ENCODE data around the gene KRTAP1-5. TPM values are rescaled to one million over a fixed set of nuclear protein-coding genes. Genes with fewer than 3 reads are reported as not detected.

KRTAP1-5 gene
- total RNA-seq, 1 experiment from 2014 or later: not detected

- intact Hi-C loops (cut with micrococcal nuclease; ENCODE audit: unreplicated experiment): no loop called here
- no TSS peak for BruUV-seq (replicated peaks)
- Histone ChIP-seq H3K27ac (ENCODE audit: low read length) (no peak overlapping the region), H3K36me3 (ENCODE audit: control insufficient read depth, insufficient read depth, low read length) (no peaks in the 10 kb centered on the region), H3K4me3 (ENCODE audit: low read depth in 2 of 2, low read length in 2 of 2) (no peak overlapping the region), H3K4me1 (ENCODE audit: control insufficient read depth, insufficient read depth, low read length) (no peaks in the 10 kb centered on the region), H3K9me3 (ENCODE audit: control insufficient read depth, insufficient read depth, low read depth, low read length) (no peaks in the 10 kb centered on the region), H3K27me3 (ENCODE audit: control insufficient read depth, insufficient read depth, low read length) (peaks cover 4% of the 10 kb centered on the region; the same call in 1 of the 2 replicates)
- POLR2A ChIA-PET: no interaction called here
- ATAC-seq (no peak), DNase-seq (ENCODE audit: low read depth, low spot score) (no peak)
- in situ Hi-C loops (cut with HindIII; ENCODE audit: low pct_unique_long_range_greater_than_20kb, low sequenced_read_pairs): no loop called here
- CTCF ChIA-PET: interaction anchor here (0.6 kb wide), 1 partner anchor 668 kb away, joined by 5 read pairs; no protein-coding TSS in a partner anchor
- TF ChIP-seq CTCF (IDR thresholded peaks at IDR 0.05): no peak
- TF ChIP-seq TCF7L2 (IDR thresholded peaks at IDR 0.05; ENCODE audit: low read depth, low read length): no peak
- TF ChIP-seq POLR2AphosphoS5 (IDR thresholded peaks at IDR 0.05; ENCODE audit: low read depth, low read length): no peak
- TF ChIP-seq REST (IDR thresholded peaks at IDR 0.05; ENCODE audit: insufficient read depth in 1 of 2, low read depth in 2 of 2, low read length in 1 of 2): no peak
- no peak for TF ChIP-seq SIN3A (IDR thresholded peaks at IDR 0.05; ENCODE audit: borderline replicate concordance, insufficient read depth, low read depth, low read length)
These were observed 23.1 kb downstream of the KRTAP1-5 start for GRCh38 chr17:41003926-41004325.

- BruUV-seq (replicated peaks): no TSS peak
- H3K36me3 ChIP-seq (ENCODE audit: control insufficient read depth, insufficient read depth, low read length): no peaks in the 10 kb centered on the region
- ChIA-PET CTCF (no interaction called here), POLR2A (no interaction called here)
- ATAC-seq (no peak), DNase-seq (ENCODE audit: low read depth, low spot score) (no peak)
- H3K4me3 ChIP-seq (ENCODE audit: low read depth in 2 of 2, low read length in 2 of 2): no peak overlapping the region
- H3K27me3 ChIP-seq (ENCODE audit: control insufficient read depth, insufficient read depth, low read length): peaks cover 9% of the 10 kb centered on the region; the same call in 1 of the 2 replicates
- TF ChIP-seq REST (IDR thresholded peaks at IDR 0.05; ENCODE audit: insufficient read depth in 1 of 2, low read depth in 2 of 2, low read length in 1 of 2) (no peak), SIN3A (IDR thresholded peaks at IDR 0.05; ENCODE audit: borderline replicate concordance, insufficient read depth, low read depth, low read length) (no peak), CTCF (IDR thresholded peaks at IDR 0.05) (no peak), TCF7L2 (IDR thresholded peaks at IDR 0.05; ENCODE audit: low read depth, low read length) (no peak), POLR2AphosphoS5 (IDR thresholded peaks at IDR 0.05; ENCODE audit: low read depth, low read length) (no peak)
- H3K27ac ChIP-seq (ENCODE audit: low read length): no peak overlapping the region
- H3K9me3 ChIP-seq (ENCODE audit: control insufficient read depth, insufficient read depth, low read depth, low read length): no peaks in the 10 kb centered on the region
- intact Hi-C loops (cut with micrococcal nuclease; ENCODE audit: unreplicated experiment): no loop called here
- in situ Hi-C loops (cut with HindIII; ENCODE audit: low pct_unique_long_range_greater_than_20kb, low sequenced_read_pairs): no loop called here
- H3K4me1 ChIP-seq (ENCODE audit: control insufficient read depth, insufficient read depth, low read length): no peaks in the 10 kb centered on the region
These were observed 24.2 kb downstream of the KRTAP1-5 start for GRCh38 chr17:41002814-41003213.
